Measurements from ENCODE around the gene PRPF19.

DNA sequence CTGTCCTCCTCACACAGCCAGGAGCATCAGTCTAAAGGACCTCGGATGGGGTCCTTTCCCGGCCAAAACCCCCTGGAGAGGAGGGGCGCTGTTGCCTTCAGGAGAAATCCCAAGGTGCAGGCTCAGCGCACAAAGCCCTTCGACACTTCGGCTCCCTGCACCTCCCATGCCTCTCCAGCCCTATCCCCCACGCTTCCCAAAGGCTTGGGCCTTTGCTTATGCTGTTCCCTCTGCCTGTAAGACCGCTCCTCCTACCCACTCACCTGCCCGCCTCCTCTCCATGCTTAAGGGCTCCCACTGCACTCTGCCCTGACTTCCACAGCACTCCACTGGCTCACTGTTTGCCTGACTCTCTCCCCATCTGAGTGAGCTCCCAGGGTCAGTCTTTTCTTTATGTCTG is 32.1 kb upstream of the PRPF19 start:
- TF ChIP-seq IKZF1 (IDR thresholded peaks at IDR 0.05) (no peak), PITX1 (CRISPR knock-in tag; IDR thresholded peaks at IDR 0.05) (no peak), ZZZ3 (CRISPR knock-in tag; IDR thresholded peaks at IDR 0.05; ENCODE audit: borderline replicate concordance) (no peak)
- TF ChIP-seq, protein P1, sequence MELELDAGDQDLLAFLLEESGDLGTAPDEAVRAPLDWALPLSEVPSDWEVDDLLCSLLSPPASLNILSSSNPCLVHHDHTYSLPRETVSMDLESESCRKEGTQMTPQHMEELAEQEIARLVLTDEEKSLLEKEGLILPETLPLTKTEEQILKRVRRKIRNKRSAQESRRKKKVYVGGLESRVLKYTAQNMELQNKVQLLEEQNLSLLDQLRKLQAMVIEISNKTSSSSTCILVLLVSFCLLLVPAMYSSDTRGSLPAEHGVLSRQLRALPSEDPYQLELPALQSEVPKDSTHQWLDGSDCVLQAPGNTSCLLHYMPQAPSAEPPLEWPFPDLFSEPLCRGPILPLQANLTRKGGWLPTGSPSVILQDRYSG (CRISPR knock-in tag; IDR thresholded peaks at IDR 0.05), result no peak
- TF ChIP-seq, protein P2, sequence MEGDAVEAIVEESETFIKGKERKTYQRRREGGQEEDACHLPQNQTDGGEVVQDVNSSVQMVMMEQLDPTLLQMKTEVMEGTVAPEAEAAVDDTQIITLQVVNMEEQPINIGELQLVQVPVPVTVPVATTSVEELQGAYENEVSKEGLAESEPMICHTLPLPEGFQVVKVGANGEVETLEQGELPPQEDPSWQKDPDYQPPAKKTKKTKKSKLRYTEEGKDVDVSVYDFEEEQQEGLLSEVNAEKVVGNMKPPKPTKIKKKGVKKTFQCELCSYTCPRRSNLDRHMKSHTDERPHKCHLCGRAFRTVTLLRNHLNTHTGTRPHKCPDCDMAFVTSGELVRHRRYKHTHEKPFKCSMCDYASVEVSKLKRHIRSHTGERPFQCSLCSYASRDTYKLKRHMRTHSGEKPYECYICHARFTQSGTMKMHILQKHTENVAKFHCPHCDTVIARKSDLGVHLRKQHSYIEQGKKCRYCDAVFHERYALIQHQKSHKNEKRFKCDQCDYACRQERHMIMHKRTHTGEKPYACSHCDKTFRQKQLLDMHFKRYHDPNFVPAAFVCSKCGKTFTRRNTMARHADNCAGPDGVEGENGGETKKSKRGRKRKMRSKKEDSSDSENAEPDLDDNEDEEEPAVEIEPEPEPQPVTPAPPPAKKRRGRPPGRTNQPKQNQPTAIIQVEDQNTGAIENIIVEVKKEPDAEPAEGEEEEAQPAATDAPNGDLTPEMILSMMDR (CRISPR knock-in tag; IDR thresholded peaks at IDR 0.05), result no peak
- TF ChIP-seq, protein P3, sequence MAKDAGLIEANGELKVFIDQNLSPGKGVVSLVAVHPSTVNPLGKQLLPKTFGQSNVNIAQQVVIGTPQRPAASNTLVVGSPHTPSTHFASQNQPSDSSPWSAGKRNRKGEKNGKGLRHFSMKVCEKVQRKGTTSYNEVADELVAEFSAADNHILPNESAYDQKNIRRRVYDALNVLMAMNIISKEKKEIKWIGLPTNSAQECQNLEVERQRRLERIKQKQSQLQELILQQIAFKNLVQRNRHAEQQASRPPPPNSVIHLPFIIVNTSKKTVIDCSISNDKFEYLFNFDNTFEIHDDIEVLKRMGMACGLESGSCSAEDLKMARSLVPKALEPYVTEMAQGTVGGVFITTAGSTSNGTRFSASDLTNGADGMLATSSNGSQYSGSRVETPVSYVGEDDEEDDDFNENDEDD (CRISPR knock-in tag; IDR thresholded peaks at IDR 0.05; ENCODE audit: borderline replicate concordance), result no peak

Data from HepG2 (cell line).